Keratinocyte (primary cell): ENCODE data around the gene RBPJ. TPM values are rescaled to one million over a fixed set of nuclear protein-coding genes. Genes with fewer than 3 reads are reported as not detected.

Experiments
- DNase-seq: peaks from one replicate; pipeline ENCODE4 v3.0.0-alpha.2; 2011; ENCODE audit warnings: low read depth, missing footprints, low spot score
- FAIRE-seq: peaks from 2 replicates; lab custom pipeline; 2011; peaks lifted over from hg19 to GRCh38; lab: Jason Lieb, UNC
- H2AFZ ChIP-seq: 2 replicates; pipeline ENCODE4 v1.6.0; 2012; ENCODE audit warnings: low read length, control low read depth, inconsistent platforms; ENCODE audit not compliant: control insufficient read depth
- H3K27ac ChIP-seq: 2 replicates; pipeline ENCODE4 v1.5.1; 2011; ENCODE audit warnings: low read length; ENCODE audit not compliant: control insufficient read depth, insufficient read depth
- H3K27me3 ChIP-seq: 3 replicates; pipeline ENCODE4 v1.6.0; 2011; ENCODE audit warnings: low read length; ENCODE audit not compliant: control insufficient read depth, insufficient read depth; ENCODE audit errors: extremely low read depth
- H3K36me3 ChIP-seq, 2 experiments: 2 replicates in 1 of 2; 3 replicates in 1 of 2; pipeline ENCODE4 v1.5.1; 2011; ENCODE audit warnings: low read length in 2 of 2, mild to moderate bottlenecking in 1 of 2; ENCODE audit not compliant: control insufficient read depth in 2 of 2, insufficient read depth in 2 of 2; ENCODE audit errors: extremely low read depth in 1 of 2
- H3K4me1 ChIP-seq: 3 replicates; pipeline ENCODE4 v1.5.1; 2011; ENCODE audit warnings: low read length; ENCODE audit not compliant: control insufficient read depth, insufficient read depth; ENCODE audit errors: extremely low read depth
- H3K4me2 ChIP-seq: 3 replicates; pipeline ENCODE4 v1.6.0; 2011; ENCODE audit warnings: low read depth, low read length; ENCODE audit not compliant: control insufficient read depth, insufficient read depth; ENCODE audit errors: extremely low read depth
- H3K4me3 ChIP-seq, 3 experiments: fragments of 200-600 bp in 1 of 3; sonication (generic) in 1 of 3; 2 replicates in 2 of 3; 3 replicates in 1 of 3; pipeline ENCODE4 v1.5.1; 2011 to 2016; ENCODE audit warnings: low read length in 3 of 3, mild to moderate bottlenecking in 3 of 3, control low read depth in 2 of 3, inconsistent platforms in 1 of 3, low read depth in 1 of 3, mixed read lengths in 1 of 3, mixed run types in 1 of 3, moderate library complexity in 1 of 3; ENCODE audit not compliant: control insufficient read depth in 2 of 3, insufficient read depth in 2 of 3; ENCODE audit errors: extremely low read depth in 1 of 3
- H3K79me2 ChIP-seq: 2 replicates; pipeline ENCODE4 v1.6.0; 2012; ENCODE audit warnings: low read length; ENCODE audit not compliant: control insufficient read depth, insufficient read depth
- H3K9ac ChIP-seq: 3 replicates; pipeline ENCODE4 v1.6.0; 2011; ENCODE audit warnings: low read length; ENCODE audit not compliant: control insufficient read depth, insufficient read depth; ENCODE audit errors: extremely low read depth
- H3K9me1 ChIP-seq: 3 replicates; pipeline ENCODE4 v1.6.0; 2011; ENCODE audit warnings: low read length; ENCODE audit not compliant: control insufficient read depth, insufficient read depth; ENCODE audit errors: extremely low read depth
- H3K9me3 ChIP-seq: 2 replicates; pipeline ENCODE4 v1.5.1; 2012; ENCODE audit warnings: low read depth, low read length; ENCODE audit not compliant: control insufficient read depth
- H4K20me1 ChIP-seq: 3 replicates; pipeline ENCODE4 v1.6.0; 2011; ENCODE audit warnings: low read length; ENCODE audit not compliant: control insufficient read depth, insufficient read depth; ENCODE audit errors: extremely low read depth
- EZH2 ChIP-seq: IDR thresholded peaks from one replicate; pipeline ENCODE4 v1.6.1; 2012; ENCODE audit warnings: inconsistent platforms, mild to moderate bottlenecking, low read length, moderate library complexity
- dilution Hi-C: fragments of 300-500 bp; cut with MboI; formaldehyde crosslinking; loops from one replicate; pipeline ENCODE4 v1.7.0; 2020; ENCODE audit warnings: low sequenced_read_pairs; ENCODE audit not compliant: extremely low pct_ligation_motif_present
- polyA plus RNA-seq, 5 experiments: library from polyadenylated mRNA; depleted of rRNA in 3 of 5; stranded (reverse) in 3 of 5; stranded (forward) in 1 of 5; unstranded in 1 of 5; fragments of >200 nt; gene quantifications; 1 replicate in 1 of 5; 2 replicates in 3 of 5; 3 replicates in 1 of 5; pipeline versions ENCODE4 v1.2.1 to v1.2.3, GENCODE V29; 2011 to 2012; ENCODE audit warnings: missing spikeins in 2 of 5, low read depth in 1 of 5, low replicate concordance in 1 of 5
- TF ChIP-seq, protein P1 (sequence below), 3 experiments: IDR thresholded peaks in 1 of 3; conservative IDR thresholded peaks in 1 of 3; optimal IDR thresholded peaks in 1 of 3; 2 replicates in 2 of 3; 3 replicates in 1 of 3; pipeline versions ENCODE3 to v1.5.1; 2011; ENCODE audit warnings: low read length in 3 of 3, mild to moderate bottlenecking in 3 of 3, moderate library complexity in 2 of 3, control low read depth in 1 of 3, inconsistent platforms in 1 of 3; ENCODE audit not compliant: insufficient read depth in 2 of 3; ENCODE audit errors: extremely low read depth in 1 of 3

RBPJ gene
- polyA plus RNA-seq, 1 donor (not counting 4 experiments of a cell fraction or from before 2014, with no cell fraction given): 38.0 TPM

DNA sequence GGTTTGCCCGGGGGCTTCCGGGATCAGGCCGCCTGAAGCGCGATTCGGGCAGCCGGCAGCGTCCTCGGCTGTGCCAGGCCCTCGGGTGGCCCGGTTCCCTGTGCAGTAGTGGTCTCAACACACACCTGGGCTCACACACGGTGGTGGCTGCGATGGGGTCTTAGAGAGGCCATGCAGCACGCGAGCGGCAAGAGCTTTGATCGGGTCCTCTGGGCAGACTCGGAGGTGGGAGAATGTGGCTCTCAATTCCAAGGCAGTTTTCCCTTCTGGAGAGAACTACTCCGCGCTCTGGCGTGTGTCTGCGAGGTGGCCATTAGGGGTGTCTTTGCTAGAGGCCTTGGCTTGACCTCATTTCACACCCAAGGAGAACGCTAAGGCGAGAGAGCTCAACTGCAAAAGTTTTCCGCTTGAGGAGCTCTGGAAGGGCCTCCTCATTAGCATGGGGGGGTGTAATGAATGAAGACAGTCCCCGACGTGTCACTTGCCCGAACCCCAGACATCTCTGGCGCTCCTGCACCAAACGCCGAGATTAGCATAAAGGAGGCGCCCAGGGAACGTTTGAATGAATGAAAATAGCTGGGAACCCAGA lies 771 bp upstream of the RBPJ start:
- Histone ChIP-seq H3K27ac (peak overlapping the region; percentile 98), H2AFZ (peak overlapping the region; percentile 95), H4K20me1 (peaks cover 3% of the 10 kb centered on the region), H3K4me1 (peaks cover 11% of the 10 kb centered on the region), H3K9ac (peak overlapping the region; percentile 98), H3K9me1 (no peaks in the 10 kb centered on the region), H3K36me3 (no peaks in the 10 kb centered on the region), H3K9me3 (peaks cover 4% of the 10 kb centered on the region), H3K4me2 (peak overlapping the region; percentile 99), H3K27me3 (no peaks in the 10 kb centered on the region), H3K4me3 (peak overlapping the region; percentile 52 to 93 (median 88)), H3K79me2 (peaks cover 35% of the 10 kb centered on the region)
- dilution Hi-C loops: no loop called here
- FAIRE-seq (no peak), DNase-seq (no peak)
- TF ChIP-seq EZH2: no peak
- TF ChIP-seq, protein P1, sequence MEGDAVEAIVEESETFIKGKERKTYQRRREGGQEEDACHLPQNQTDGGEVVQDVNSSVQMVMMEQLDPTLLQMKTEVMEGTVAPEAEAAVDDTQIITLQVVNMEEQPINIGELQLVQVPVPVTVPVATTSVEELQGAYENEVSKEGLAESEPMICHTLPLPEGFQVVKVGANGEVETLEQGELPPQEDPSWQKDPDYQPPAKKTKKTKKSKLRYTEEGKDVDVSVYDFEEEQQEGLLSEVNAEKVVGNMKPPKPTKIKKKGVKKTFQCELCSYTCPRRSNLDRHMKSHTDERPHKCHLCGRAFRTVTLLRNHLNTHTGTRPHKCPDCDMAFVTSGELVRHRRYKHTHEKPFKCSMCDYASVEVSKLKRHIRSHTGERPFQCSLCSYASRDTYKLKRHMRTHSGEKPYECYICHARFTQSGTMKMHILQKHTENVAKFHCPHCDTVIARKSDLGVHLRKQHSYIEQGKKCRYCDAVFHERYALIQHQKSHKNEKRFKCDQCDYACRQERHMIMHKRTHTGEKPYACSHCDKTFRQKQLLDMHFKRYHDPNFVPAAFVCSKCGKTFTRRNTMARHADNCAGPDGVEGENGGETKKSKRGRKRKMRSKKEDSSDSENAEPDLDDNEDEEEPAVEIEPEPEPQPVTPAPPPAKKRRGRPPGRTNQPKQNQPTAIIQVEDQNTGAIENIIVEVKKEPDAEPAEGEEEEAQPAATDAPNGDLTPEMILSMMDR (optimal IDR thresholded peaks at IDR 0.05 in 1 of 3, IDR thresholded peaks at IDR 0.05 in 1 of 3, conservative IDR thresholded peaks at IDR 0.05 in 1 of 3; ENCODE audit: extremely low read depth in 1 of 3, insufficient read depth in 2 of 3, low read length in 3 of 3): no peak

DNA sequence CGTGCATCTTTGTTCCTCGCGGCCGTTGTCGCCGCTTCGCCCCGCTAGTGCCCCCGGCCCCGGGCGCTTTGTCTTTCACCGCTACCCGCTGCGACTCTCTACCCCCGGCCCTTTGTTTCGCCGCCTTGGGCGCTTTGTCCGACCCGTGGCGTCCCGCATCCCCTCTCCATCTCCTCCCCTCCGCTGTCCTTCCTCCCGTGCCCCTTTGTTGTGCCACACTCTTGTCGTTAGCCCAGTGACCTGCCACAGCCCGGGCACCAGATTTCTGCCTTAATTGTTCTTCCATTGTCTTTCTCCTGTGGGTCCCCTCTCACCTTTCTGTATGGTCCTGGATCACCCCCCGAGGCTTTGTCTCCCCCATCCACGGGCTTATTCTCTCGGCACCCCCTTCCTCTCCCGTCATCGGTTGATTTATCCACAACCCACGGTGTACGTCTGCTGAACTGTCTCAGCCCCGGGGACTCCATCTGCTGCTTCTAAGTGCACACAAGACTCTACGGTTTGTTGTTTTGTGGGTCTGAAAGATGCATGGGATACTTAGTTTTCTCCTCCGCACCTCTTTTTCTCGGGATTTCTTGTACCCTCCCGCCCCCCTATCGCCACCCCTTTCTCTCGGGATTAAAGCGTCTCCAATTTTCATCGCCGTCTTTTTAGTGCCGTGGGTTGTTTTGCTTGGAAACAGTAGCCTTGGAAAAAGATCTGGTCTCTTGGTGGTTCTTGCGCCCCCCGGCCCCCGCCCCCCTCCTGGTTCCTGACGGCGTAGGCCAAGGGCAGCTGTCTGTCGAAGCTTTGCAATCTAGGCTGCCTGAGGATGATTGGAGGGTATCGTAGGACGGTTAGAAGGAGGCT lies 783 bp downstream of the RBPJ start:
- no peak for DNase-seq
- H4K20me1 ChIP-seq: peaks cover 4% of the 10 kb centered on the region
- H3K9me1 ChIP-seq: no peaks in the 10 kb centered on the region
- peaks cover 4% of the 10 kb centered on the region for H3K9me3 ChIP-seq
- peaks cover 15% of the 10 kb centered on the region for H3K4me1 ChIP-seq
- H2AFZ ChIP-seq: peak overlapping the region; percentile 32
- H3K9ac ChIP-seq: peak overlapping the region; percentile 98
- H3K27me3 ChIP-seq: no peaks in the 10 kb centered on the region
- FAIRE-seq: no peak
- H3K36me3 ChIP-seq: no peaks in the 10 kb centered on the region
- H3K4me3 ChIP-seq: peak overlapping the region; percentile 52 to 93 (median 84)
- no peak for TF ChIP-seq EZH2
- TF ChIP-seq, protein P1 (optimal IDR thresholded peaks at IDR 0.05 in 1 of 3, IDR thresholded peaks at IDR 0.05 in 1 of 3, conservative IDR thresholded peaks at IDR 0.05 in 1 of 3; ENCODE audit: extremely low read depth in 1 of 3, insufficient read depth in 2 of 3, low read length in 3 of 3): no peak
- peaks cover 48% of the 10 kb centered on the region for H3K79me2 ChIP-seq
- H3K27ac ChIP-seq: peak overlapping the region; percentile 76
- H3K4me2 ChIP-seq: peak overlapping the region; percentile 74
- dilution Hi-C loops: no loop called here
